ENCODE data around the gene JARID2.

The JARID2 gene

DNA sequence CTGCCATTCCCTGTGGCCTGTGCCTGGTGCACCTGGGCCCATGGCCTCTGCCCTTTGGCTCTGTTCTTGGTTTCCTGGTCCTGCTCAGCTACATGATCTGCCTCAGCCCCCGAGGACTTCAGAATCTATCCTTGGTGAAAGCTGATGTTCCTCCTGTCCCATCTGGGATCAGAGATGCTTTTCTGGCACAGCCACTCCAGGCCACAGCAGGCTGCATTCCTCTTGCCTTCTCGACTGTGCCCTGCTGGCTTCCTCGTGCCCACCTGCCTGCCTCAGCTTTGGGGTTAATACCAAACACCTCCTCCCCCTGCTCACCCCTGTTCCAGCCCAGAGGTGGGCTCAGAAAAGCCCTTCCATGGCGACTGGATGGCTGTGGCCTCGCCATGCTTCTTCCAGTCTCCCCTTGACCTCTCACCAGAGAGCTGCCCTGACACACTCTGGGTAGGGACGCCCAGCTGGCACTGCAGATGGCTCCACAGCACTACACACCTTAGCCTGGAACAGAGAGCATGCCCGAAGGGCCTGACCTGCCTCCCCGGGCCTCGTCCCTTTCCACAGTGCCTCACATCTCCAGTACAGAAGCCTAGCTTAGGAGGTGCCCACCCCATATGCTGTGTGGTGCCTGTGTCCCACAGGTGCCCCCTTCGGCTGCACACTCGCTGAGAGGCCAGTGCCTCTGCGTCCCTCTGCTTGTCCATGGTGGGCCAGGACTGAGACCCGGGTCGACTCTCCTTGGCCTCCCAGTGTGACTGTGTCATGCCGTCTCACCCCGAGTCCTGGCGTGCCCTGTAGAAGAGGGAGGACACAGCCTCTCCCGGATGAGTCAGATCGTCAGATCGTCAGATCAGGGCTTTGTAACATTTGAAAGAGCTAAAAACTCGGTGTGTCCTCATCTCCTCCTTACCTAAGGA is 268.2 kb downstream of the JARID2 start:
- no peak for DNase-seq

GRCh38 chr6:15515226-15515625 is 269.4 kb downstream of the JARID2 start:
- DNase-seq = no peak

- DNase-seq = no peak
Measured at GRCh38 chr6:15515660-15516375, 269.9 kb downstream of the JARID2 start.

DNA sequence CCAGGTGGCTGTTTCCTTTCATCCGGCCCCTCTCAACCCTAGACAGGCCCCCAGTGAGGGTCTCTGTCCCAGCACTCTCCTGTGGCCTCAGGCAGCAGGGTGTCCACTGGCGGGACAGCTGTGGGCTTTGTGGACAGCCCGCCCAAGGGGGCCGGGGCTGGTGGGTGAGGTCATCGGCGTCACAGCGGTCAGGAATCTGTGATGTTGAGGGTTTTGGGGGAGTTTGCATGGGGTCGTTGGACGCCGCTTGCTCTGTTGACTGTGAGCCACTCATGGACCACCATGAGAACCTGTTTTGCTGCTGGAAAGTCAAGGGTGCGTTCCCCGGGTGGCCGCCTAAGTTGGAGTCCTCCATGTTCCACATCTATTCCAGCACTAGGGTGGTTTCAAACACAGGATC is 270.5 kb downstream of the JARID2 start:
- no peak for DNase-seq

GRCh38 chr6:15516923-15517560 is 271.2 kb downstream of the JARID2 start:
- DNase-seq = no peak

GRCh38 chr6:15517600-15517999 is 271.7 kb downstream of the JARID2 start:
- no peak for DNase-seq

DNA sequence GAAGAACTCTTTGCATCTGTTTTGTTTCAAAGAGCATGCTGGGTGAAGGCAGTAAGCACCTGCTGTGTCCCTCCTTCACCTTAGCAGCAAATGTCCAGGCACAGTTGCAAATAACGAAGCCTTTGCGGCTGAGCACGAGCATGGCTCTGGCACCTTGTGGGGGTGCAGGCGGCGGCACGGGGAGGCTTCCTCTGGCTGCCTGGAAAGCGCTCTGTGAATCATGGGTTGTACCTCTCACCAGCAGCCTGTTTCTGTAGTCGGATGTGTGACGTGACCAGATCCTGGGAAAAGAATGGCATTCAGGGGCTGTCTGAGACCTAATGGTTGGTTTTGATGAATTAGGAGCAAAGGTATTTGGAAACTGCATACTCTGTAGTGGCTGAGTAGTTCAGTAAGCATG is 272.2 kb downstream of the JARID2 start:
- no peak for DNase-seq

GRCh38 chr6:15518878-15519277 is 273.0 kb downstream of the JARID2 start:
- no peak for DNase-seq

GRCh38 chr6:15519681-15520080 is 273.8 kb downstream of the JARID2 start:
- no peak for DNase-seq

GRCh38 chr6:15520626-15521203 is 274.8 kb downstream of the JARID2 start:
- DNase-seq = no peak

DNA sequence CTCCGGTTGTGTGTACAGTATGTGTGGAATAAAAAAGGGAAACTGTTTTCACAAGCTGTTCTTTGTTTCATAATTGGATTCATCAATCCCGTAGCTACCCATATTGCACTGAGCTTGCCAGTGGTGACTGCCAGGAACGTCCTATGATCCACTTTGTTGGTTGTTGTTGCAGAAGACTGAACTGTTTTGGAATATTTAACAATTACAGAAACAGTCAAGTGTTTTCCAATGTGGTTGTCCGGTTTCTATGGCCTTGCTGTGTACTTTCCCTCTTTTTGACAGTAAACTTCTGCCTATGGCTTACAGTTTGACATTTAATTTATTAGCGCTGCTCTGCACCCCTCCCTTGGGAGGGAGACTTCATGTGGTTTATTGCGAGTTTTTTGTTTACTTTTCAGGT is 275.7 kb downstream of the JARID2 start:
- no peak for DNase-seq

DNA sequence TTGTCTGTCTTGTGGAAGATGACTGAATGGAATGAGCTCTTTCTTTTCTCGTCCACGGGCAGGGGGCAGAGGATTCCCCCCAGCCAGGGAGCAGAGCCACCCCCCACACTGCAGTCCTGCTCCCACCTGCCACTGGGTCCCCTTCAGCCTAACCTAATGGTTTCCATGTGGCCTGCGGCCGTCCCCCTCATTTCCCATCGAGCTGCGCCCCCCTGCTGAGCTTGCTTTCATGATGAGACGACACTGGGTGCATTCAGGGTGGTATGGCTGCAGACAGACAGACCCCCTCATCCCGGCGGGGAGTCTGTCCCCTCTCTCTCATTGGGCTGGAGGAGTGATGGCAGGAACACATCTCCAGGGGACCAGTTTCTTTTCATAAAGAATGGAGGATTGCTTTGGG is 276.2 kb downstream of the JARID2 start:
- no peak for DNase-seq

GRCh38 chr6:15522427-15522826 is 276.6 kb downstream of the JARID2 start:
- DNase-seq = no peak

- no peak for DNase-seq
Measured at GRCh38 chr6:15522856-15523529, 277.1 kb downstream of the JARID2 start.

- no peak for DNase-seq
Measured at GRCh38 chr6:15523679-15524630, 278.1 kb downstream of the JARID2 start.

GRCh38 chr6:15524861-15525401 is 279.1 kb downstream of the JARID2 start:
- no peak for DNase-seq

- DNase-seq = no peak
Measured at GRCh38 chr6:15526212-15526701, 280.4 kb downstream of the JARID2 start.

GRCh38 chr6:15527838-15528617 is 282.2 kb downstream of the JARID2 start:
- no peak for DNase-seq

- no peak for DNase-seq
Measured at GRCh38 chr6:15528870-15529269, 283.0 kb downstream of the JARID2 start.

- no peak for DNase-seq
Measured at GRCh38 chr6:15530411-15530810, 284.5 kb downstream of the JARID2 start.
